ENCODE measurements around the gene LSM14B. TPM values are rescaled to one million over a fixed set of nuclear protein-coding genes. Genes with fewer than 3 reads are reported as not detected.

Gene LSM14B
- total RNA-seq, 1 donor from 2014 or later, result 64.3 TPM

- Mint-ChIP-seq H3K27me3 (ENCODE audit: low read depth) (no peaks in the 10 kb centered on the region), H3K4me1 (peaks cover 11% of the 10 kb centered on the region), H3K4me3 (no peak overlapping the region), H3K27ac (no peak overlapping the region), H3K9me3 (no peaks in the 10 kb centered on the region), H3K36me3 (peaks cover 18% of the 10 kb centered on the region)
- no peak for DNase-seq (ENCODE audit: low spot score in 2 of 2, unreplicated experiment in 2 of 2)
- TF ChIP-seq CTCF (IDR thresholded peaks at IDR 0.05; ENCODE audit: unreplicated experiment), result no peak
Measured at GRCh38 chr20:62178316-62179161, 56.3 kb downstream of the LSM14B start.

DNA sequence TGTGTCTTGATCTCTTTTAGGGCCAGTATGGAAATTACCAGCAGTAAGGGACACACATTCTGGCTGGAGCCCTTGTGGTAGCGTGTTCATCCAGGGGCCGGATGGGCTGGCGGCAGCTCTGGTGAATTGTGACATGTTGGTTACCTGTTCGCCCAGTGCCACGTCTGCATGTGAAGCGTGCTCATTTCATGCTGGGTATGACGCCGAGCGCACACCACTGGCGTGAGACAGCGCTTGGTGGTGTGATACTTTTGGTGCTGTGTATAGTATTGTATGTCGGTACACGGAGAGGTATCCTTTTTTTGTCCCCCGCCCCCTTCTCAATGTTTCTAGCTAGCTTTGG, 56.9 kb downstream of the LSM14B start:
- DNase-seq (ENCODE audit: low spot score in 2 of 2, unreplicated experiment in 2 of 2), result no peak
- H3K4me1 Mint-ChIP-seq, result peaks cover 15% of the 10 kb centered on the region
- H3K27ac Mint-ChIP-seq, result no peak overlapping the region
- H3K9me3 Mint-ChIP-seq, result no peaks in the 10 kb centered on the region
- TF ChIP-seq CTCF (IDR thresholded peaks at IDR 0.05; ENCODE audit: unreplicated experiment), result no peak
- peaks cover 15% of the 10 kb centered on the region for H3K36me3 Mint-ChIP-seq
- no peak overlapping the region for H3K4me3 Mint-ChIP-seq
- H3K27me3 Mint-ChIP-seq (ENCODE audit: low read depth), result no peaks in the 10 kb centered on the region

DNA sequence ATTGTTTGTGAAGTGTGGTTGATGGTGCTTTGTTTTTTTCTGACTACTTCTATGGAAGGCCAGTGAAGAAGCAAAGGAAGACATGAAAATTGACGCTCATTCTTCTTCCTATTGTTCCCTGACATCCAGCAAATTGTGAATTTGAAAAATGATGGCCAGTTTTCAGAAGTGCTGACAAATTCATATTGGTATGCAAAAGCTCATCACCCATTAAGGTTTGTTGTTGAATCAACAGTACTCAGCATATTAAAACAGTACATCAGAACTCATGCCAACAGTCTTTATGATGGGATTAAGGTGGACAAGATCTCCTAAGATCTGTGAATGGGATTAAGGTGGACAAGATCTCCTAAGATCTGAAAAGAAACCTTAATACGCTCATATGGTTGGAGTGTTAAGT, 59.5 kb downstream of the LSM14B start:
- no peak for DNase-seq (ENCODE audit: low spot score in 2 of 2, unreplicated experiment in 2 of 2)
- Mint-ChIP-seq H3K9me3 (no peaks in the 10 kb centered on the region), H3K27ac (peak overlapping the region; percentile 93), H3K36me3 (peaks cover 4% of the 10 kb centered on the region), H3K4me3 (peak overlapping the region; percentile 87), H3K4me1 (peaks cover 15% of the 10 kb centered on the region), H3K27me3 (ENCODE audit: low read depth) (no peaks in the 10 kb centered on the region)
- TF ChIP-seq CTCF (IDR thresholded peaks at IDR 0.05; ENCODE audit: unreplicated experiment), result no peak

- Mint-ChIP-seq H3K4me1 (peaks cover 17% of the 10 kb centered on the region), H3K27me3 (ENCODE audit: low read depth) (no peaks in the 10 kb centered on the region), H3K4me3 (peak within 1 kb of the TSS; percentile 87), H3K27ac (peak within 1 kb of the TSS; percentile 95), H3K36me3 (peaks cover 4% of the 10 kb centered on the region), H3K9me3 (no peaks in the 10 kb centered on the region)
- no peak for TF ChIP-seq CTCF (IDR thresholded peaks at IDR 0.05; ENCODE audit: unreplicated experiment)
- peak; percentile 89 to 91 for DNase-seq (ENCODE audit: low spot score in 2 of 2, unreplicated experiment in 2 of 2)
Measured at GRCh38 chr20:62182469-62183425, 60.5 kb downstream of the LSM14B start, which contains the start of gene MTG2. MTG2 (plus strand) TSS chr20:62183028; CDS start chr20:62193421, 10,393 bp downstream.

DNA sequence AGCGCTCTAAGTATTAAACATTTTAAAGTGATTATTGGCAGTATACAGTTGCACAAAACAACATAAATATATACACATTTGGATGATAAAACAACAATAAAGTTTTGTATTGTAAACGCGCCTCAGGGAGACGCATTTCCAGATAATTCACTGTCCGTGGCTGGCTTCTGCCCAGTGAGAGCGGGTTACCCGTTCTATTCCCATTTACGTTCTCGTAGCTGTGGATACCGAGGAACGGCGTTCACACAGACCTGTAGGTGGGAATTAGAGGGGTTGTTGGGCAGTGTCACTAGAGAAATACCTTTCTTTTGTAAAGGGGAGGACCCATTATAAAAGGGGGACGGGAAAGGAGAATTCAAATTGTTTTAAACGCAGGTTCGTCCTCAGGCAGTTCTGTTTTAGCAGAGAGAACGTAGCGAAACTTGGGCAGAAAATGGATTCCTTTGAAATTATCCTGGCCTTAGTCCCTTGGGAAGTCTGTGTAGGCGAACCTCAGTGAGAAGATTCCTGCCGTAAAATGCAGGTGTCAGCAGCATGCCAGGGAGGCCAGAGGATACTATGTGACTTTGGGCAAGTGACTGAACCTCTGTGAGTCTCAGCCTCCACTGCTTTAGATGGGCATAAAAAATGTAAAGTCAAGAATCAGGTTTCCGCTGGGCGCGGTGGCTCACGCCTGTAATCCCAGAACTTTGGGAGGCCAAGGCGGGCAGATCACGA, 61.3 kb downstream of the LSM14B start:
- no peak for DNase-seq (ENCODE audit: low spot score in 2 of 2, unreplicated experiment in 2 of 2)
- H3K9me3 Mint-ChIP-seq, result no peaks in the 10 kb centered on the region
- TF ChIP-seq CTCF (IDR thresholded peaks at IDR 0.05; ENCODE audit: unreplicated experiment), result no peak

More for the DNA sequence above, 61.3 kb downstream of the LSM14B start:
- H3K36me3 Mint-ChIP-seq, result peaks cover 4% of the 10 kb centered on the region
- no peaks in the 10 kb centered on the region for H3K27me3 Mint-ChIP-seq (ENCODE audit: low read depth)
- peaks cover 17% of the 10 kb centered on the region for H3K4me1 Mint-ChIP-seq
- peak overlapping the region; percentile 95 for H3K27ac Mint-ChIP-seq
- H3K4me3 Mint-ChIP-seq, result peak overlapping the region; percentile 87
